ENCODE data around the gene ARPC2. TPM values are rescaled to one million over a fixed set of nuclear protein-coding genes. Genes with fewer than 3 reads are reported as not detected.

The ARPC2 gene
- total RNA-seq, 2 donors from 2014 or later, result 243 to 247 TPM

DNA sequence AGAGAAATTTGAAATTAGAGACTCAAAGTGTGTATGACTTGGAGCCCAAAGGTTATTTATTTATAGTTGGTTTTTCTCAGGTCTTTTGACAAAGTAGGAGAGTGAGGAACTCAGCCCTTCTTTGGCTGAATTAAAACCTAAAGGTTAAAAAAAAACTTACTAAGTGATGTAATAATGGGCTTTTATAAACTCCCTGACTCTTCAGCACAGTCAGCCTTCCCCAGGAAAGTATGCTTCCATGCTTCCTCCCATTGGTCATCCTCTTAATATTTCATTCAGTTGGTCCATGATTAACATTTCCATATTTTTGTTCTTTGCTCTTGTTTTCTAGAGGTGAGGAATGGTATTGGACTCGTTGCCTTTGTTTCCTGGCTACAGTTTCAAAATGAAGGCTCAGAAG, 7.2 kb downstream of the ARPC2 start:
- peaks cover 59% of the 10 kb centered on the region for H3K36me3 Mint-ChIP-seq (ENCODE audit: low read depth)

DNA sequence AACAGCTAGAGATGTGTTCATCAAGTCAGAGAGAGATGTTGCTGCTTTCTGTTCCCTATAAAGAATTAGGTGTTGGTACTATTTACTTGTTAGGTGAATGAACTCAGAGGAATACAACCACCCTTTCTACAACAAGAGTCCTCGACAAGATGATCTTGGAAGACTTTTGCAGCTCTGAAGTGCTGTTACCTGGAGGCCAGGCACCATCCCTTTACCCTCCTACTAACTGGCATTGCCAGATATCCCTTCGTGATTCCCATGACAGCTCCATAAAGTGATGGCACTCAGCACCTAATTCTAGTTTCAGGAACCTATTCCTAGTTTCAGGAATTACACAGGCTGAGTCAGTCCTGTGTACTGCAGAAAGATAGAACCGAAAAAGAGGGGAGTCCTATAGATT, 9.9 kb downstream of the ARPC2 start:
- no peaks in the 10 kb centered on the region for H3K9me3 Mint-ChIP-seq
- H3K27ac Mint-ChIP-seq, result no peak overlapping the region
- Histone ChIP-seq H3K4me1 (ENCODE audit: control insufficient read depth, insufficient read depth, low read length) (peaks cover 4% of the 10 kb centered on the region), H3K9ac (ENCODE audit: extremely low read depth, low read length, poor library complexity, severe bottlenecking) (no peak overlapping the region), H3K27me3 (ENCODE audit: control insufficient read depth, insufficient read depth, low read length, poor library complexity, severe bottlenecking) (no peaks in the 10 kb centered on the region), H3K36me3 (ENCODE audit: control insufficient read depth, insufficient read depth, low read length) (peaks cover 94% of the 10 kb centered on the region), H3K27ac (ENCODE audit: low read depth, low read length) (no peak overlapping the region), H3K4me3 (ENCODE audit: low read length) (no peak overlapping the region), H3K9me3 (ENCODE audit: control insufficient read depth, low read length) (peaks cover 9% of the 10 kb centered on the region)
- peaks cover 66% of the 10 kb centered on the region for H3K36me3 Mint-ChIP-seq (ENCODE audit: low read depth)
- DNase-seq, result no peak
- H3K4me1 Mint-ChIP-seq, result peaks cover 6% of the 10 kb centered on the region
- TF ChIP-seq, protein P1, sequence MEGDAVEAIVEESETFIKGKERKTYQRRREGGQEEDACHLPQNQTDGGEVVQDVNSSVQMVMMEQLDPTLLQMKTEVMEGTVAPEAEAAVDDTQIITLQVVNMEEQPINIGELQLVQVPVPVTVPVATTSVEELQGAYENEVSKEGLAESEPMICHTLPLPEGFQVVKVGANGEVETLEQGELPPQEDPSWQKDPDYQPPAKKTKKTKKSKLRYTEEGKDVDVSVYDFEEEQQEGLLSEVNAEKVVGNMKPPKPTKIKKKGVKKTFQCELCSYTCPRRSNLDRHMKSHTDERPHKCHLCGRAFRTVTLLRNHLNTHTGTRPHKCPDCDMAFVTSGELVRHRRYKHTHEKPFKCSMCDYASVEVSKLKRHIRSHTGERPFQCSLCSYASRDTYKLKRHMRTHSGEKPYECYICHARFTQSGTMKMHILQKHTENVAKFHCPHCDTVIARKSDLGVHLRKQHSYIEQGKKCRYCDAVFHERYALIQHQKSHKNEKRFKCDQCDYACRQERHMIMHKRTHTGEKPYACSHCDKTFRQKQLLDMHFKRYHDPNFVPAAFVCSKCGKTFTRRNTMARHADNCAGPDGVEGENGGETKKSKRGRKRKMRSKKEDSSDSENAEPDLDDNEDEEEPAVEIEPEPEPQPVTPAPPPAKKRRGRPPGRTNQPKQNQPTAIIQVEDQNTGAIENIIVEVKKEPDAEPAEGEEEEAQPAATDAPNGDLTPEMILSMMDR (conservative IDR thresholded peaks at IDR 0.05), result no peak
- no peak overlapping the region for H3K4me3 Mint-ChIP-seq
- WGBS, 2 experiments (ENCODE audit: insufficient coverage in 1 of 2, insufficient read length in 1 of 2), result 94 to 99% methylated on average over 3 of the region's 3 CpGs
- H3K27me3 Mint-ChIP-seq (ENCODE audit: insufficient read depth), result no peaks in the 10 kb centered on the region

More for the DNA sequence above, 7.2 kb downstream of the ARPC2 start:
- no peak overlapping the region for H3K27ac ChIP-seq (ENCODE audit: low read depth, low read length)
- H3K4me1 Mint-ChIP-seq, result peaks cover 19% of the 10 kb centered on the region
- H3K9ac ChIP-seq (ENCODE audit: extremely low read depth, low read length, poor library complexity, severe bottlenecking), result no peak overlapping the region
- H3K27ac Mint-ChIP-seq, result peak overlapping the region; percentile 20
- H3K9me3 ChIP-seq (ENCODE audit: control insufficient read depth, low read length), result no peaks in the 10 kb centered on the region
- no peaks in the 10 kb centered on the region for H3K9me3 Mint-ChIP-seq
- H3K4me3 Mint-ChIP-seq, result no peak overlapping the region
- no peaks in the 10 kb centered on the region for H3K27me3 ChIP-seq (ENCODE audit: control insufficient read depth, insufficient read depth, low read length, poor library complexity, severe bottlenecking)
- WGBS, 2 experiments (ENCODE audit: insufficient coverage in 1 of 2, insufficient read length in 1 of 2), result 91% methylated on average over 1 of the region's 1 CpG; no CpG with 5 or more reads in 1 of the 2 experiments
- no peak for DNase-seq
- no peak overlapping the region for H3K4me3 ChIP-seq (ENCODE audit: low read length)
- no peaks in the 10 kb centered on the region for H3K27me3 Mint-ChIP-seq (ENCODE audit: insufficient read depth)
- TF ChIP-seq, protein P1 (conservative IDR thresholded peaks at IDR 0.05), result no peak
- H3K4me1 ChIP-seq (ENCODE audit: control insufficient read depth, insufficient read depth, low read length), result peaks cover 4% of the 10 kb centered on the region
- H3K36me3 ChIP-seq (ENCODE audit: control insufficient read depth, insufficient read depth, low read length), result peaks cover 92% of the 10 kb centered on the region

DNA sequence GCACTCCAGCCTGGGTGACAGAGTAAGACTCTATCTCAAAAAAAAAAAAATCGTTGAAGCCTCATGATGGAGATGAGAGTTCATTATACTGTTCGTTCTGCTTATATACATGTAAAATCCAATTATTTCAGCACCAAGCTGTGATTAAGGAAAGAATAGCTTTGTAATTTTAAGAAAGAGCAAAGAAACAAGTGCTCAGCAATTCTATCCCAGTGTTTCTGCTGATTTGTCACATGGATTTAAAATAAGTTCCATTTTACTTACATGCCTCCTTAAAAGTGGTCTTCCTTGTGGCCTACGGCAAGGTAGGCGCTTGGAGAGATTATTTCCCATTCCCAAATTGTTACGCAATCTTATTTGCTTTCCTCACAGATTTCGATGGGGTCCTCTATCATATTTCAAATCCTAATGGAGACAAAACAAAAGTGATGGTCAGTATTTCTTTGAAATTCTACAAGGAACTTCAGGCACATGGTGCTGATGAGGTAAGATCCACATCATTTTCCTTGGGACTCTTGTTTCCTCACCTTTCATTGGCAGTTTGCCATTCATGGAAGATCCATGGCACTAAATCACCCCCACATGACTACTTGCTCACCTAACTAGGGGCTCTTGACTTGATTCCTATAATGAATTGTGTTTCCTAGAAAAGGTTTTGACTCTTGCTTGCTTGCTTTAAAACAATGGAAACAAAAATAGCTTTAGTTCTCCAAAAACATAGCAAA, 11.5 kb downstream of the ARPC2 start:
- peaks cover 76% of the 10 kb centered on the region for H3K36me3 Mint-ChIP-seq (ENCODE audit: low read depth)

More for the DNA sequence above, 11.5 kb downstream of the ARPC2 start:
- no peak overlapping the region for H3K4me3 ChIP-seq (ENCODE audit: low read length)
- peaks cover 94% of the 10 kb centered on the region for H3K36me3 ChIP-seq (ENCODE audit: control insufficient read depth, insufficient read depth, low read length)
- DNase-seq, result no peak
- H3K9me3 ChIP-seq (ENCODE audit: control insufficient read depth, low read length), result peaks cover 9% of the 10 kb centered on the region
- H3K9me3 Mint-ChIP-seq, result no peaks in the 10 kb centered on the region
- peaks cover 4% of the 10 kb centered on the region for H3K4me1 ChIP-seq (ENCODE audit: control insufficient read depth, insufficient read depth, low read length)
- H3K9ac ChIP-seq (ENCODE audit: extremely low read depth, low read length, poor library complexity, severe bottlenecking), result no peak overlapping the region
- TF ChIP-seq, protein P1 (conservative IDR thresholded peaks at IDR 0.05), result no peak
- H3K27me3 ChIP-seq (ENCODE audit: control insufficient read depth, insufficient read depth, low read length, poor library complexity, severe bottlenecking), result no peaks in the 10 kb centered on the region
- H3K27ac ChIP-seq (ENCODE audit: low read depth, low read length), result no peak overlapping the region
- H3K4me1 Mint-ChIP-seq, result peaks cover 6% of the 10 kb centered on the region
- 95% methylated on average over 6 of the region's 6 CpGs; no CpG with 5 or more reads in 1 of the 2 experiments for WGBS, 2 experiments (ENCODE audit: insufficient coverage in 1 of 2, insufficient read length in 1 of 2)
- no peak overlapping the region for H3K27ac Mint-ChIP-seq
- H3K4me3 Mint-ChIP-seq, result no peak overlapping the region
- no peaks in the 10 kb centered on the region for H3K27me3 Mint-ChIP-seq (ENCODE audit: insufficient read depth)

Data from endodermal cell (in vitro differentiated cells).